ENCODE data around the gene GFOD1. TPM values are rescaled to one million over a fixed set of nuclear protein-coding genes. Genes with fewer than 3 reads are reported as not detected.

Gene GFOD1
- total RNA-seq, 1 donor from 2014 or later = 20.2 TPM

GRCh38 chr6:13360671-13361540 lies 126.5 kb downstream of the GFOD1 start:
- H3K27me3 ChIP-seq (ENCODE audit: low read depth) = no peaks in the 10 kb centered on the region
- peaks cover 27% of the 10 kb centered on the region for H3K4me1 ChIP-seq
- no peak for TF ChIP-seq CTCF (IDR thresholded peaks at IDR 0.05)
- peaks cover 18% of the 10 kb centered on the region for H3K36me3 ChIP-seq
- H3K27ac ChIP-seq = no peak overlapping the region
- intact Hi-C loops (cut with DNase I) = no loop called here
- H3K9me3 ChIP-seq = no peaks in the 10 kb centered on the region
- ATAC-seq = no peak
- no peak overlapping the region for H3K4me3 ChIP-seq
- DNase-seq = no peak

- intact Hi-C loops (cut with DNase I) = no loop called here
- H3K4me1 ChIP-seq = peaks cover 43% of the 10 kb centered on the region
These were observed 128.1 kb downstream of the GFOD1 start for GRCh38 chr6:13359287-13359686.

GRCh38 chr6:13358511-13358910 lies 128.9 kb downstream of the GFOD1 start:
- Histone ChIP-seq H3K36me3 (no peaks in the 10 kb centered on the region), H3K9me3 (no peaks in the 10 kb centered on the region), H3K4me1 (peaks cover 50% of the 10 kb centered on the region), H3K4me3 (no peak overlapping the region), H3K27ac (no peak overlapping the region), H3K27me3 (ENCODE audit: low read depth) (no peaks in the 10 kb centered on the region)
- no peak for ATAC-seq
- intact Hi-C loops (cut with DNase I) = no loop called here
- no peak for DNase-seq
- no peak for TF ChIP-seq CTCF (IDR thresholded peaks at IDR 0.05)

More at GRCh38 chr6:13359287-13359686, 128.1 kb downstream of the GFOD1 start:
- no peak overlapping the region for H3K4me3 ChIP-seq
- no peaks in the 10 kb centered on the region for H3K27me3 ChIP-seq (ENCODE audit: low read depth)
- H3K9me3 ChIP-seq = no peaks in the 10 kb centered on the region
- ATAC-seq = no peak
- no peak overlapping the region for H3K27ac ChIP-seq
- H3K36me3 ChIP-seq = peaks cover 2% of the 10 kb centered on the region
- no peak for DNase-seq
- no peak for TF ChIP-seq CTCF (IDR thresholded peaks at IDR 0.05)

- no peaks in the 10 kb centered on the region for H3K27me3 ChIP-seq (ENCODE audit: low read depth)
- intact Hi-C loops (cut with DNase I) = no loop called here
- peaks cover 50% of the 10 kb centered on the region for H3K4me1 ChIP-seq
- DNase-seq (no peak), ATAC-seq (no peak)
- no peaks in the 10 kb centered on the region for H3K36me3 ChIP-seq
- no peak overlapping the region for H3K27ac ChIP-seq
- no peak overlapping the region for H3K4me3 ChIP-seq
- H3K9me3 ChIP-seq = no peaks in the 10 kb centered on the region
- TF ChIP-seq CTCF (IDR thresholded peaks at IDR 0.05) = no peak
These were observed 129.8 kb downstream of the GFOD1 start for GRCh38 chr6:13357551-13358075.

- Histone ChIP-seq H3K4me3 (no peak overlapping the region), H3K9me3 (no peaks in the 10 kb centered on the region), H3K27ac (no peak overlapping the region), H3K36me3 (no peaks in the 10 kb centered on the region), H3K27me3 (ENCODE audit: low read depth) (no peaks in the 10 kb centered on the region), H3K4me1 (peaks cover 47% of the 10 kb centered on the region)
- TF ChIP-seq CTCF (IDR thresholded peaks at IDR 0.05) = no peak
- DNase-seq (no peak), ATAC-seq (no peak)
- intact Hi-C loops (cut with DNase I) = no loop called here
These were observed 131.2 kb downstream of the GFOD1 start for GRCh38 chr6:13355999-13356785.

Data from lower lobe of right lung (tissue), 2 donors.